H54 (cell line): Measurements from ENCODE around the gene AMOTL2.

ENCODE experiments used
- DNase-seq: peaks from one replicate; pipeline ENCODE4 v3.0.0; 2011; ENCODE audit warnings: low spot score, mixed read lengths; ENCODE audit not compliant: insufficient read length
- FAIRE-seq: peaks from 3 replicates; lab custom pipeline; 2011; peaks lifted over from hg19 to GRCh38; lab: Jason Lieb, UNC
- POLR2A ChIP-seq: IDR thresholded peaks from 2 replicates; pipeline ENCODE4 v1.6.1; 2011; ENCODE audit warnings: low read depth, mild to moderate bottlenecking, low read length

The AMOTL2 gene

GRCh38 chr3:134366928-134367811, 7.1 kb downstream of the AMOTL2 start:
- FAIRE-seq, result no peak
- no peak for DNase-seq
- no peak for TF ChIP-seq POLR2A

GRCh38 chr3:134366221-134366927, 7.9 kb downstream of the AMOTL2 start:
- FAIRE-seq (no peak), DNase-seq (no peak)
- no peak for TF ChIP-seq POLR2A

- DNase-seq, result no peak
- no peak for TF ChIP-seq POLR2A
- no peak for FAIRE-seq
Measured at GRCh38 chr3:134365766-134366065, 8.5 kb downstream of the AMOTL2 start.

- DNase-seq, result no peak
- FAIRE-seq, result no peak
- no peak for TF ChIP-seq POLR2A
Measured at GRCh38 chr3:134364936-134365765, 9.1 kb downstream of the AMOTL2 start.

- FAIRE-seq (no peak), DNase-seq (peak; percentile 94)
- 0 out of 2 replicates have a peak, but pooled peaks have one; percentile 6 for TF ChIP-seq POLR2A
Measured at GRCh38 chr3:134364061-134364935, 9.9 kb downstream of the AMOTL2 start.

- DNase-seq (no peak), FAIRE-seq (no peak)
- TF ChIP-seq POLR2A, result no peak
Measured at GRCh38 chr3:134363381-134363755, 10.9 kb downstream of the AMOTL2 start.

- FAIRE-seq, result no peak
- no peak for DNase-seq
- no peak for TF ChIP-seq POLR2A
Measured at GRCh38 chr3:134362670-134363380, 11.4 kb downstream of the AMOTL2 start.

- no peak for FAIRE-seq
- DNase-seq, result no peak
Measured at GRCh38 chr3:134362221-134362620, 12.0 kb downstream of the AMOTL2 start.

GRCh38 chr3:134361162-134361835, 12.9 kb downstream of the AMOTL2 start:
- DNase-seq (no peak), FAIRE-seq (no peak)
- TF ChIP-seq POLR2A, result no peak

More at GRCh38 chr3:134362221-134362620, 12.0 kb downstream of the AMOTL2 start:
- TF ChIP-seq POLR2A, result no peak

GRCh38 chr3:134360046-134360445, 14.2 kb downstream of the AMOTL2 start:
- no peak for FAIRE-seq
- DNase-seq, result no peak
- TF ChIP-seq POLR2A, result no peak

GRCh38 chr3:134359121-134360010, 14.9 kb downstream of the AMOTL2 start:
- DNase-seq (no peak), FAIRE-seq (no peak)
- no peak for TF ChIP-seq POLR2A
